Measurements from ENCODE around the gene MALSU1.

DNA sequence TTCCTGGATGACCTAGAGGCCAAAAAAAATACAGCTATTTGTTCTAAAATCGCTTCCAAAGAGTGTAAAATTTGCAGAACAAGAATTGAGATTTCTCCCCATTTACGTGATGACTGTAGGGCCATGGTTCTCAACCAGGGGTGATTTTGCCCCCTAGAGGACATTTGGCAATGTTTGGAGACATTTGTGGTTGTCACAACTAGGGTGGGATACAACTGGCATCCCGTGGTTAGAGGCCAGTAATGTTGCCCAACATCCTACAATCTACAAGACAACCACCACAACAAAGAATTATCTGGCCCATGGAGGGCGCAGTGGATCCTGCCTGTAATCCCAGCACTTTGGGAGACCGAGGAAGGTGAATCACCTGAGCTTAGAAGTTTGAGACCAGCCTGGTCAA lies 22.8 kb upstream of the MALSU1 start:
- TF ChIP-seq EZH2 (IDR thresholded peaks at IDR 0.05) (no peak), FOXP2 (optimal IDR thresholded peaks at IDR 0.05; ENCODE audit: control extremely low read depth, extremely low read length, insufficient read depth) (no peak), POLR2AphosphoS5 (IDR thresholded peaks at IDR 0.05; ENCODE audit: borderline replicate concordance, low read depth, low read length) (no peak)

Data from SK-N-MC (cell line).